Measurements from ENCODE around the gene CNTNAP2. TPM values are rescaled to one million over a fixed set of nuclear protein-coding genes. Genes with fewer than 3 reads are reported as not detected.

CNTNAP2 gene
- total RNA-seq, 3 donors from 2014 or later (not counting 1 experiment from before 2014, with no cell fraction given) = 0.18 to 1.1 TPM; not detected in 1

DNA sequence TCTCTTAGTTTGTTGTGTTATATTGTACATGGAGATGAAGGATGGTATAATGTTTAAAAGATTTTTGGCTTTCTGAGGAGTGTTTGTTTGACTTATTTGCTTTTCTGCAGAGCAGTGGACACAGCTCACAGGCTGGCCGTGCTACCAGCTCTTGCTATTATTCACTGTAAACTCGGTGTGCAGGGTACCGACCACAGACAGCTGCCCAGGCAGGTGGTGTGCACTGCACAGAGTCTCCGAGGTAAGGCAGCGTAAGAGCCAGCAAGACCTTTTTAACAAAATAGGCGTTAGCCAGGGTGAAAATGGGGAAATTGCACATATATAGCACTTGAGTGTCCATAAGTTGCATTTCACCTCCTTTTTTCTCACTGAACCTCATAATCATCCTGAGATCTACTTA is 438.0 kb downstream of the CNTNAP2 start:
- WGBS (ENCODE audit: insufficient coverage) = 81% methylated on average over 6 of the region's 6 CpGs
- no peaks in the 10 kb centered on the region for H3K4me1 ChIP-seq (ENCODE audit: control insufficient read depth, insufficient read depth, low read length)
- ATAC-seq = no peak

DNA sequence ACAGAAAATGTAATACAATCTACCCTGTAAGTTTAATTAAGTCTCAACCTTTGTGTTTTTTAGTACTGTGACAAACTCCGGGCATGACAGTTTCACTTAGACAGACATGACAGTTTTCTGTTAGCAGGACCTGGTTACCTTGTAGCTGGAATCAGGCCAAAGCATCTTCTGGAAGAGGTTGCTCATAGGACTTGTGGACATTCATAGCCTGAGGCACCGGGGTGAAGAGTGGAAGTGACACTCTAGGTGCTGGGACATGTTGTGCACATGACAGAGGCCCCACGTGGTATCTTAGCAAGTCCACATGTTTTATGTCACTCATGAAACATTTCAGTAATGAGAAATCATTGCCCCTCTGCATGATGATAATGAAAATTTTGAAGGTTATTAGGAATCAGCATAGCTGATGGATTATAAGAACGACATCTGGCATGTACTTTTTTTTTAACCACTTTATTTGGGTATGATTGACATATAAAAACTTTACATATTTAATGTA is 441.4 kb downstream of the CNTNAP2 start:
- no peaks in the 10 kb centered on the region for H3K36me3 ChIP-seq (ENCODE audit: control insufficient read depth, insufficient read depth, low read length)
- no peaks in the 10 kb centered on the region for H3K27me3 ChIP-seq (ENCODE audit: control insufficient read depth, insufficient read depth, low read length)
- H3K4me1 ChIP-seq (ENCODE audit: control insufficient read depth, insufficient read depth, low read length) = no peaks in the 10 kb centered on the region
- H3K36me3 Mint-ChIP-seq = no peaks in the 10 kb centered on the region
- DNase-seq (no peak), ATAC-seq (no peak)
- 73% methylated on average over 3 of the region's 4 CpGs for WGBS (ENCODE audit: insufficient coverage)
- no peak overlapping the region for H3K27ac Mint-ChIP-seq
- H3K27ac ChIP-seq (ENCODE audit: low read length) = no peak overlapping the region
- peaks cover 9 to 15% of the 10 kb centered on the region in 2 donors for H3K9me3 Mint-ChIP-seq
- no peak overlapping the region for H3K4me3 Mint-ChIP-seq
- H3K9me3 ChIP-seq (ENCODE audit: control insufficient read depth, insufficient read depth, low read length) = no peaks in the 10 kb centered on the region
- H3K4me3 ChIP-seq (ENCODE audit: low read length) = no peak overlapping the region
- H3K27me3 Mint-ChIP-seq (ENCODE audit: low read depth in 2 of 2) = no peaks in the 10 kb centered on the region
- no peaks in the 10 kb centered on the region for H3K4me1 Mint-ChIP-seq
- TF ChIP-seq, protein P1, sequence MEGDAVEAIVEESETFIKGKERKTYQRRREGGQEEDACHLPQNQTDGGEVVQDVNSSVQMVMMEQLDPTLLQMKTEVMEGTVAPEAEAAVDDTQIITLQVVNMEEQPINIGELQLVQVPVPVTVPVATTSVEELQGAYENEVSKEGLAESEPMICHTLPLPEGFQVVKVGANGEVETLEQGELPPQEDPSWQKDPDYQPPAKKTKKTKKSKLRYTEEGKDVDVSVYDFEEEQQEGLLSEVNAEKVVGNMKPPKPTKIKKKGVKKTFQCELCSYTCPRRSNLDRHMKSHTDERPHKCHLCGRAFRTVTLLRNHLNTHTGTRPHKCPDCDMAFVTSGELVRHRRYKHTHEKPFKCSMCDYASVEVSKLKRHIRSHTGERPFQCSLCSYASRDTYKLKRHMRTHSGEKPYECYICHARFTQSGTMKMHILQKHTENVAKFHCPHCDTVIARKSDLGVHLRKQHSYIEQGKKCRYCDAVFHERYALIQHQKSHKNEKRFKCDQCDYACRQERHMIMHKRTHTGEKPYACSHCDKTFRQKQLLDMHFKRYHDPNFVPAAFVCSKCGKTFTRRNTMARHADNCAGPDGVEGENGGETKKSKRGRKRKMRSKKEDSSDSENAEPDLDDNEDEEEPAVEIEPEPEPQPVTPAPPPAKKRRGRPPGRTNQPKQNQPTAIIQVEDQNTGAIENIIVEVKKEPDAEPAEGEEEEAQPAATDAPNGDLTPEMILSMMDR (IDR thresholded peaks at IDR 0.05) = no peak
- intact Hi-C loops (cut with micrococcal nuclease) = no loop called here

More for the DNA sequence above, 438.0 kb downstream of the CNTNAP2 start:
- Histone ChIP-seq H3K36me3 (ENCODE audit: control insufficient read depth, insufficient read depth, low read length) (no peaks in the 10 kb centered on the region), H3K4me3 (ENCODE audit: low read length) (no peak overlapping the region), H3K9me3 (ENCODE audit: control insufficient read depth, insufficient read depth, low read length) (no peaks in the 10 kb centered on the region), H3K27me3 (ENCODE audit: control insufficient read depth, insufficient read depth, low read length) (no peaks in the 10 kb centered on the region), H3K27ac (ENCODE audit: low read length) (no peak overlapping the region)
- no peaks in the 10 kb centered on the region for H3K27me3 Mint-ChIP-seq (ENCODE audit: low read depth in 2 of 2)
- no peaks in the 10 kb centered on the region for H3K4me1 Mint-ChIP-seq
- TF ChIP-seq, protein P1 (IDR thresholded peaks at IDR 0.05) = no peak
- H3K36me3 Mint-ChIP-seq = no peaks in the 10 kb centered on the region
- no peak for DNase-seq
- H3K9me3 Mint-ChIP-seq = peaks cover 21 to 25% of the 10 kb centered on the region in 2 donors
- no peak overlapping the region for H3K4me3 Mint-ChIP-seq
- no peak overlapping the region for H3K27ac Mint-ChIP-seq
- intact Hi-C loops (cut with micrococcal nuclease) = no loop called here

DNA sequence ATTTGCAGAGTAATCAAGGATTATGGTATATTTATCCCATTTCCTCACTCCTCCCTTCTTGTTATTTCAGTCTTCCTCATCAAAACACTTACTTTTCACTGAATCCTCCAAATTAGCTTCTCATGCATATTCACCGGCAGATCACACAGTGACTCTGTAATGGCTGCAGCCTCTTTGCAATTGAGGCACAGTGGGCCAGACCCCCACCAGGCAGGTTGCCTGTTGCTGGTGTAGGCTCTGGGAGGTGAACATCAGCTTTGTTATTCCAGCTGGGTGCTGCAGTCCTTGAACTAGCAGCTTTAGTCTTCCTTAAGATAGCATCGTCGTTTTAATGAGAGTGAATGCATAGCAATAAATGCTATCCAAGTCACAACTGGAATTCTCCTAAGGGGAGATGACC is 449.3 kb downstream of the CNTNAP2 start:
- TF ChIP-seq, protein P1 (IDR thresholded peaks at IDR 0.05) = no peak
- H3K36me3 Mint-ChIP-seq = no peaks in the 10 kb centered on the region
- Histone ChIP-seq H3K27ac (ENCODE audit: low read length) (no peak overlapping the region), H3K9me3 (ENCODE audit: control insufficient read depth, insufficient read depth, low read length) (peaks cover 3% of the 10 kb centered on the region), H3K27me3 (ENCODE audit: control insufficient read depth, insufficient read depth, low read length) (no peaks in the 10 kb centered on the region), H3K4me3 (ENCODE audit: low read length) (no peak overlapping the region), H3K36me3 (ENCODE audit: control insufficient read depth, insufficient read depth, low read length) (no peaks in the 10 kb centered on the region), H3K4me1 (ENCODE audit: control insufficient read depth, insufficient read depth, low read length) (no peaks in the 10 kb centered on the region)
- intact Hi-C loops (cut with micrococcal nuclease) = no loop called here
- H3K4me1 Mint-ChIP-seq = no peaks in the 10 kb centered on the region
- WGBS (ENCODE audit: insufficient coverage) = 90% methylated on average over 3 of the region's 3 CpGs
- no peak overlapping the region for H3K27ac Mint-ChIP-seq
- H3K4me3 Mint-ChIP-seq = no peak overlapping the region
- no peak for ATAC-seq
- no peaks in the 10 kb centered on the region for H3K27me3 Mint-ChIP-seq (ENCODE audit: low read depth in 2 of 2)
- DNase-seq = no peak
- H3K9me3 Mint-ChIP-seq = peaks cover 4 to 7% of the 10 kb centered on the region in 2 donors

DNA sequence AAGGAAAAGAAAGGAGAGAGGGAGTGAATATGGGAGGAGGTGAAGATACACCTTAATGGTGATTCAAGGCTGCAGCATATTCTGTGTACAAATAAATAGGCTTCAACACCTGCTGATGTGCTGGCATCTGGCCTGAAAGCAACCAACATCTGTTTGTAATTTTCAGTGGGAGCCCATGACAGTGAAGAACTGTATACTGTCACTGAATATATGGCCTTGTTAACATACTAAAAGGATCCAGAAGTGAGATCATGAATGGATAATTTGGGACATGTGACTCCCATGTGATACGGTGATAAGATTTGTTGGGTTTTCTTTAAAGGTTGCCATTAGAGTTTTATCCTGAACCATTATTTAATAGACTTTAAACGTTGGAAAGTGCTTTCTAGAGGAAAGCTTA is 459.3 kb downstream of the CNTNAP2 start:
- H3K4me1 Mint-ChIP-seq = no peaks in the 10 kb centered on the region
- no peak overlapping the region for H3K4me3 ChIP-seq (ENCODE audit: low read length)

More for the DNA sequence above, 459.3 kb downstream of the CNTNAP2 start:
- 38% methylated on average over 1 of the region's 2 CpGs for WGBS (ENCODE audit: insufficient coverage)
- TF ChIP-seq, protein P1 (IDR thresholded peaks at IDR 0.05) = no peak
- intact Hi-C loops (cut with micrococcal nuclease) = no loop called here
- Mint-ChIP-seq H3K4me3 (no peak overlapping the region), H3K36me3 (peaks cover 7% of the 10 kb centered on the region), H3K27ac (no peak overlapping the region), H3K9me3 (peaks cover 8 to 12% of the 10 kb centered on the region in 2 donors), H3K27me3 (ENCODE audit: low read depth in 2 of 2) (no peaks in the 10 kb centered on the region)
- H3K4me1 ChIP-seq (ENCODE audit: control insufficient read depth, insufficient read depth, low read length) = no peaks in the 10 kb centered on the region
- no peaks in the 10 kb centered on the region for H3K27me3 ChIP-seq (ENCODE audit: control insufficient read depth, insufficient read depth, low read length)
- DNase-seq = no peak
- no peak overlapping the region for H3K27ac ChIP-seq (ENCODE audit: low read length)
- ATAC-seq = no peak
- no peaks in the 10 kb centered on the region for H3K36me3 ChIP-seq (ENCODE audit: control insufficient read depth, insufficient read depth, low read length)
- H3K9me3 ChIP-seq (ENCODE audit: control insufficient read depth, insufficient read depth, low read length) = peaks cover 3% of the 10 kb centered on the region

Measured in natural killer cell (primary cell).